RWPE2 (cell line): Measurements from ENCODE around the gene COQ9.

Source experiments
- ATAC-seq: fragments of 200-7000 bp; cut with Tn5 transposase; 3 replicates; pipeline ENCODE4 v1.9.1; 2021; ENCODE audit warnings: low read depth
- DNase-seq: peaks from one replicate; pipeline ENCODE4 v3.0.0-alpha.2; 2020; ENCODE audit warnings: low spot score
- H3K27ac ChIP-seq: fragments of 450-650 bp; 2 replicates; pipeline ENCODE4 v1.5.1; 2017; ENCODE audit warnings: mild to moderate bottlenecking; ENCODE audit not compliant: poor library complexity, severe bottlenecking
- H3K27me3 ChIP-seq: fragments of 250-450 bp; sonication (Bioruptor Pico); 2 replicates; pipeline ENCODE4 v1.5.1; 2021; ENCODE audit warnings: mild to moderate bottlenecking, moderate library complexity; ENCODE audit not compliant: insufficient read depth, poor library complexity, severe bottlenecking
- H3K36me3 ChIP-seq: fragments of 250-450 bp; sonication (Bioruptor Pico); 2 replicates; pipeline ENCODE4 v1.5.1; 2020; ENCODE audit warnings: low read depth, mild to moderate bottlenecking, moderate library complexity
- H3K4me1 ChIP-seq: fragments of 250-450 bp; sonication (Bioruptor Pico); 2 replicates; pipeline ENCODE4 v1.5.1; 2021; ENCODE audit warnings: mild to moderate bottlenecking, moderate library complexity; ENCODE audit not compliant: insufficient read depth, poor library complexity, severe bottlenecking
- H3K4me3 ChIP-seq: fragments of 250-450 bp; sonication (Bioruptor Pico); 2 replicates; pipeline ENCODE4 v1.5.1; 2021; ENCODE audit warnings: mild to moderate bottlenecking, moderate library complexity; ENCODE audit not compliant: severe bottlenecking
- H3K9me3 ChIP-seq: fragments of 250-450 bp; sonication (Bioruptor Pico); 2 replicates; pipeline ENCODE4 v1.5.1; 2021; ENCODE audit warnings: mild to moderate bottlenecking, moderate library complexity; ENCODE audit not compliant: severe bottlenecking
- CTCF ChIP-seq: fragments of 450-650 bp; IDR thresholded peaks from one replicate; pipeline ENCODE4 v1.5.1; 2017; ENCODE audit warnings: mild to moderate bottlenecking, moderate library complexity; ENCODE audit not compliant: poor library complexity, severe bottlenecking

COQ9 gene

GRCh38 chr16:57462978-57463362 is 15.7 kb downstream of the COQ9 start:
- H3K4me3 ChIP-seq, result peak overlapping the region; percentile 49
- ATAC-seq, result peak; percentile 47
- peaks cover 62% of the 10 kb centered on the region for H3K36me3 ChIP-seq
- no peaks in the 10 kb centered on the region for H3K27me3 ChIP-seq
- H3K9me3 ChIP-seq, result no peaks in the 10 kb centered on the region
- no peaks in the 10 kb centered on the region for H3K4me1 ChIP-seq
- no peak for TF ChIP-seq CTCF
- H3K27ac ChIP-seq, result peak overlapping the region; percentile 18
- DNase-seq, result no peak

GRCh38 chr16:57464523-57464922 is 17.2 kb downstream of the COQ9 start:
- ATAC-seq, result no peak
- Histone ChIP-seq H3K9me3 (no peaks in the 10 kb centered on the region), H3K36me3 (peaks cover 66% of the 10 kb centered on the region), H3K27me3 (no peaks in the 10 kb centered on the region), H3K4me3 (no peak overlapping the region), H3K4me1 (no peaks in the 10 kb centered on the region), H3K27ac (no peak overlapping the region)
- DNase-seq, result no peak
- TF ChIP-seq CTCF, result no peak

- Histone ChIP-seq H3K4me1 (no peaks in the 10 kb centered on the region), H3K36me3 (peaks cover 87% of the 10 kb centered on the region), H3K27me3 (no peaks in the 10 kb centered on the region), H3K27ac (no peak overlapping the region), H3K9me3 (no peaks in the 10 kb centered on the region), H3K4me3 (no peak overlapping the region)
- ATAC-seq (no peak), DNase-seq (no peak)
- TF ChIP-seq CTCF, result no peak
These were observed 21.1 kb downstream of the COQ9 start for GRCh38 chr16:57468346-57468745.

DNA sequence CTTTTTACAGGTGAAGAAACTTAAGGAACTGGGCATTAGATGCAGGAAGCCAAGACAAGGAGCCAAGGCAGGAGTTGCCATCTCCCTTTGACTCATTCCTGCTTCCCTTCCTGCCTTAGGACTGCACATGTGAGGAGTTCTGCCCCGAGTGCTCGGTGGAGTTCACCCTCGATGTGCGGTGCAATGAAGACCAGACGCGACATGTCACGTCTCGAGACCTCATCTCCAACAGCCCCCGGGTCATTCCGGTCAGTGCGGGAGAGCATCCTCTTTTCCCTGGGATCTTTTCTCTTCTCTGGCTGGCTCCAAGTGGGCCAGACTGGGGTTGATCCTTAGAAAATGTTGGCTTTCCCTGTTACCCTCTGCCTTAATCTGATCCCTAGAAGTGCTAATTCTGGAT is 21.8 kb downstream of the COQ9 start:
- H3K4me3 ChIP-seq, result no peak overlapping the region
- H3K9me3 ChIP-seq, result no peaks in the 10 kb centered on the region
- peaks cover 80% of the 10 kb centered on the region for H3K36me3 ChIP-seq
- DNase-seq (no peak), ATAC-seq (no peak)
- no peaks in the 10 kb centered on the region for H3K27me3 ChIP-seq
- H3K4me1 ChIP-seq, result no peaks in the 10 kb centered on the region
- TF ChIP-seq CTCF, result no peak
- H3K27ac ChIP-seq, result no peak overlapping the region

DNA sequence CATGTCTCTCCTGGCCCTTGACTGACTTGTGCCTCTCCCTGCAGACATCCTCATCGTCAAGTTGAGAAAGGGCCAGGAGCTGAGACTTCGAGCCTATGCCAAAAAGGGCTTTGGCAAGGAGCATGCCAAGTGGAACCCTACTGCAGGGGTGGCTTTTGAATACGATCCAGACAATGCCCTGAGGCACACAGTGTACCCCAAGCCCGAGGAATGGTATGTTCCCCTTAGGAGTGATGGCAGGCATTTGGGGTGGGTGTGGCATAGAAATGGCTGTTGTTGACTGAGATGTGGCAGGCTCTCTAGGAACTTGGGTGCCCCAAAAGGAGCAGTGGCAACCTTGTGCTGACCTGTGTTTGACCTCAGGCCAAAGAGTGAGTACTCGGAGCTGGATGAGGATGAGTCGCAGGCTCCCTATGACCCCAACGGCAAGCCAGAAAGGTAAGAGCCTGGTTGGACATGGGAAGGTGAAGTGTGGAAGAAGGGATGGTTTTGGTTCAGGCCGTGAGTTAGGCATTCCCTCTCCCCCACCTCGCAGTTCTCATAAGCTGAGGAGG is 22.7 kb downstream of the COQ9 start:
- ATAC-seq (no peak), DNase-seq (no peak)
- Histone ChIP-seq H3K36me3 (peaks cover 77% of the 10 kb centered on the region), H3K9me3 (no peaks in the 10 kb centered on the region), H3K27me3 (no peaks in the 10 kb centered on the region), H3K4me1 (no peaks in the 10 kb centered on the region), H3K4me3 (no peak overlapping the region), H3K27ac (no peak overlapping the region)
- TF ChIP-seq CTCF, result no peak
